Measurements from ENCODE around the gene ESR2. TPM values are rescaled to one million over a fixed set of nuclear protein-coding genes. Genes with fewer than 3 reads are reported as not detected.
"Not testable (repeated sequence)": the region's sequence is repeated elsewhere in the genome, so short reads cannot be mapped to it uniquely, and the experiment has no call there.

ESR2 gene
- polyA plus RNA-seq, 1 of the 3 experiments (the other 2 are of a cell fraction), result 0.03 TPM

GRCh38 chr14:64045091-64045490 is 249.1 kb downstream of the ESR2 start:
- POLR2A ChIA-PET, result no interaction called here
- WGBS (ENCODE audit: low lambda C conversion rate), result 66% methylated on average over 2 of the region's 2 CpGs

GRCh38 chr14:64043296-64043695 is 250.9 kb downstream of the ESR2 start:
- H3K79me2 ChIP-seq (ENCODE audit: insufficient read depth); CTCF ChIA-PET; H3K9me3 ChIP-seq; DNase-seq; H4K20me1 ChIP-seq (ENCODE audit: insufficient read depth); H3K36me3 ChIP-seq (replicated peaks in 1 of 2; ENCODE audit: control insufficient read depth in 1 of 2, insufficient read depth in 2 of 2, low read length in 1 of 2); H3K4me1 ChIP-seq (ENCODE audit: control insufficient read depth in 1 of 2, insufficient read depth in 2 of 2, low read depth in 1 of 2, low read length in 1 of 2); H3K4me2 ChIP-seq; H3K9ac ChIP-seq; H3K9me2 ChIP-seq; H3K27me3 ChIP-seq (ENCODE audit: insufficient read depth); H3F3A ChIP-seq (replicated peaks; ENCODE audit: insufficient read depth); H2AFZ ChIP-seq (ENCODE audit: low read depth); H3K4me3 ChIP-seq (ENCODE audit: low read depth in 2 of 2, low read length in 1 of 2); POLR2A ChIA-PET; H3K27ac ChIP-seq (ENCODE audit: low read depth in 2 of 2, low read length in 1 of 2): not testable (repeated sequence)
- 94% methylated on average over 6 of the region's 6 CpGs for WGBS (ENCODE audit: low lambda C conversion rate)

More at GRCh38 chr14:64045091-64045490, 249.1 kb downstream of the ESR2 start:
- no peaks in the 10 kb centered on the region for H3K27me3 ChIP-seq (ENCODE audit: insufficient read depth)
- no peaks in the 10 kb centered on the region for H3F3A ChIP-seq (replicated peaks; ENCODE audit: insufficient read depth)
- H3K4me2 ChIP-seq, result no peak overlapping the region
- H4K20me1 ChIP-seq (ENCODE audit: insufficient read depth), result no peaks in the 10 kb centered on the region
- no peak overlapping the region for H2AFZ ChIP-seq (ENCODE audit: low read depth)
- H3K9ac ChIP-seq, result no peak overlapping the region
- no peaks in the 10 kb centered on the region for H3K4me1 ChIP-seq (ENCODE audit: control insufficient read depth in 1 of 2, insufficient read depth in 2 of 2, low read depth in 1 of 2, low read length in 1 of 2)
- H3K27ac ChIP-seq (ENCODE audit: low read depth in 2 of 2, low read length in 1 of 2), result no peak overlapping the region
- no peaks in the 10 kb centered on the region for H3K9me3 ChIP-seq
- no peak overlapping the region for H3K4me3 ChIP-seq (ENCODE audit: low read depth in 2 of 2, low read length in 1 of 2)
- peaks cover 3 to 5% of the 10 kb centered on the region in 2 experiments for H3K36me3 ChIP-seq (replicated peaks in 1 of 2; ENCODE audit: control insufficient read depth in 1 of 2, insufficient read depth in 2 of 2, low read length in 1 of 2)
- no peaks in the 10 kb centered on the region for H3K79me2 ChIP-seq (ENCODE audit: insufficient read depth)
- no peaks in the 10 kb centered on the region for H3K9me2 ChIP-seq
- CTCF ChIA-PET, result no interaction called here
- no peak for DNase-seq
- TF ChIP-seq GATA2 (CRISPR knock-in tag; IDR thresholded peaks at IDR 0.05) (no peak), MXI1 (IDR thresholded peaks at IDR 0.05; ENCODE audit: low read depth, low read length) (no peak), RCOR1 (IDR thresholded peaks at IDR 0.05; ENCODE audit: low read length) (no peak), SIN3A (IDR thresholded peaks at IDR 0.05; ENCODE audit: borderline replicate concordance, low read depth, low read length) (no peak), TAF1 (IDR thresholded peaks at IDR 0.05; ENCODE audit: borderline replicate concordance, low read depth, low read length) (no peak), NRF1 (IDR thresholded peaks at IDR 0.05; ENCODE audit: low read depth, low read length) (no peak), REST (IDR thresholded peaks at IDR 0.05; ENCODE audit: low read depth, low read length) (no peak), EZH2phosphoT487 (IDR thresholded peaks at IDR 0.05; ENCODE audit: borderline replicate concordance, low read depth) (no peak), JUND (IDR thresholded peaks at IDR 0.05) (no peak), FOXJ3 (CRISPR knock-in tag; IDR thresholded peaks at IDR 0.05) (no peak), RXRA (IDR thresholded peaks at IDR 0.05; ENCODE audit: borderline replicate concordance, low read depth) (no peak), EP300 (IDR thresholded peaks at IDR 0.05; ENCODE audit: borderline replicate concordance in 1 of 2, low read depth in 1 of 2, low read length in 1 of 2) (no peak), TEAD4 (IDR thresholded peaks at IDR 0.05; ENCODE audit: borderline replicate concordance, insufficient read depth) (no peak), POLR2AphosphoS5 (IDR thresholded peaks at IDR 0.05; ENCODE audit: low read depth, low read length) (no peak)

Data from SK-N-SH (cell line).